GM21737 (cell line): ENCODE measurements around the gene NIPAL3.

Experiments used
- ATAC-seq: cut with Tn5 transposase; IDR thresholded peaks from one replicate; pipeline ENCODE4 v1.9.1; 2021; ENCODE audit warnings: mild to moderate bottlenecking, moderate library complexity; ENCODE audit not compliant: unreplicated experiment

NIPAL3 gene

GRCh38 chr1:24415334-24415909 is at the start of gene NIPAL3:
Gene NIPAL3, plus strand, starts transcription at chr1:24415802. Its CDS starts 3,746 bp downstream, at chr1:24419548.
- peak; percentile 91 for ATAC-seq

GRCh38 chr1:24366707-24367106 is 48.9 kb upstream of the NIPAL3 start:
- no peak for ATAC-seq

GRCh38 chr1:24369199-24369598 is 46.4 kb upstream of the NIPAL3 start:
- ATAC-seq = no peak

- ATAC-seq = no peak
Observed at GRCh38 chr1:24369801-24370200, 45.8 kb upstream of the NIPAL3 start.

- peak; percentile 49 for ATAC-seq
Observed at GRCh38 chr1:24373044-24373443, 42.6 kb upstream of the NIPAL3 start.

GRCh38 chr1:24373710-24374109 is 41.9 kb upstream of the NIPAL3 start:
- ATAC-seq = no peak

GRCh38 chr1:24374891-24375786 is 40.5 kb upstream of the NIPAL3 start:
- no peak for ATAC-seq

- no peak for ATAC-seq
Observed at GRCh38 chr1:24379733-24380315, 35.8 kb upstream of the NIPAL3 start.

- no peak for ATAC-seq
Observed at GRCh38 chr1:24380508-24380907, 35.1 kb upstream of the NIPAL3 start.

- no peak for ATAC-seq
Observed at GRCh38 chr1:24381256-24381655, 34.3 kb upstream of the NIPAL3 start.

- ATAC-seq = no peak
Observed at GRCh38 chr1:24382165-24382577, 33.4 kb upstream of the NIPAL3 start.

- no peak for ATAC-seq
Observed at GRCh38 chr1:24383381-24383940, 32.1 kb upstream of the NIPAL3 start.

- ATAC-seq = peak; percentile 49
Observed at GRCh38 chr1:24384251-24385090, 31.1 kb upstream of the NIPAL3 start.

- ATAC-seq = no peak
Observed at GRCh38 chr1:24385160-24385940, 30.3 kb upstream of the NIPAL3 start.

- no peak for ATAC-seq
Observed at GRCh38 chr1:24386241-24386640, 29.4 kb upstream of the NIPAL3 start.

- ATAC-seq = no peak
Observed at GRCh38 chr1:24386931-24387330, 28.7 kb upstream of the NIPAL3 start.

GRCh38 chr1:24387636-24388175 is 27.9 kb upstream of the NIPAL3 start:
- ATAC-seq = no peak

GRCh38 chr1:24388331-24388885 is 27.2 kb upstream of the NIPAL3 start:
- ATAC-seq = no peak

GRCh38 chr1:24389231-24389678 is 26.3 kb upstream of the NIPAL3 start:
- ATAC-seq = no peak
